ENCODE measurements around the gene MEF2A. TPM values are rescaled to one million over a fixed set of nuclear protein-coding genes. Genes with fewer than 3 reads are reported as not detected.
"Not testable (repeated sequence)": the region's sequence is repeated elsewhere in the genome, so short reads cannot be mapped to it uniquely, and the experiment has no call there.

MEF2A gene
- polyA plus RNA-seq = 10 to 100 TPM; 11.2 to 22.6 (median 12.7) TPM
- long read RNA-seq, donor 1 = 0 reads
- long read RNA-seq, donor 2, full-length matches to known transcripts = 1 of 1 reads
- long read RNA-seq, donor 2, partial matches to known transcripts = 0 of 1 reads
- long read RNA-seq, donor 2, other reads (novel, unspliced or antisense) = 0 of 1 reads
- long read RNA-seq, donor 3, full-length matches to known transcripts = 5 of 13 reads
- long read RNA-seq, donor 3, partial matches to known transcripts = 8 of 13 reads
- long read RNA-seq, donor 3, other reads (novel, unspliced or antisense) = 0 of 13 reads
- long read RNA-seq, donor 4 = 0 reads
- long read RNA-seq, donor 5, full-length matches to known transcripts = 2 of 2 reads
- long read RNA-seq, donor 5, partial matches to known transcripts = 0 of 2 reads
- long read RNA-seq, donor 5, other reads (novel, unspliced or antisense) = 0 of 2 reads
- long read RNA-seq, donor 6, full-length matches to known transcripts = 5 of 5 reads
- long read RNA-seq, donor 6, partial matches to known transcripts = 0 of 5 reads
- long read RNA-seq, donor 6, other reads (novel, unspliced or antisense) = 0 of 5 reads
- long read RNA-seq, donor 7, full-length matches to known transcripts = 23 of 76 reads
- long read RNA-seq, donor 7, partial matches to known transcripts = 43 of 76 reads
- long read RNA-seq, donor 7, other reads (novel, unspliced or antisense) = 10 of 76 reads
- long read RNA-seq, donor 8, full-length matches to known transcripts = 2 of 2 reads
- long read RNA-seq, donor 8, partial matches to known transcripts = 0 of 2 reads
- long read RNA-seq, donor 8, other reads (novel, unspliced or antisense) = 0 of 2 reads
- long read RNA-seq, donor 9, full-length matches to known transcripts = 1 of 1 reads
- long read RNA-seq, donor 9, partial matches to known transcripts = 0 of 1 reads
- long read RNA-seq, donor 9, other reads (novel, unspliced or antisense) = 0 of 1 reads
- long read RNA-seq, donor 10, full-length matches to known transcripts = 1 of 1 reads
- long read RNA-seq, donor 10, partial matches to known transcripts = 0 of 1 reads
- long read RNA-seq, donor 10, other reads (novel, unspliced or antisense) = 0 of 1 reads

DNA sequence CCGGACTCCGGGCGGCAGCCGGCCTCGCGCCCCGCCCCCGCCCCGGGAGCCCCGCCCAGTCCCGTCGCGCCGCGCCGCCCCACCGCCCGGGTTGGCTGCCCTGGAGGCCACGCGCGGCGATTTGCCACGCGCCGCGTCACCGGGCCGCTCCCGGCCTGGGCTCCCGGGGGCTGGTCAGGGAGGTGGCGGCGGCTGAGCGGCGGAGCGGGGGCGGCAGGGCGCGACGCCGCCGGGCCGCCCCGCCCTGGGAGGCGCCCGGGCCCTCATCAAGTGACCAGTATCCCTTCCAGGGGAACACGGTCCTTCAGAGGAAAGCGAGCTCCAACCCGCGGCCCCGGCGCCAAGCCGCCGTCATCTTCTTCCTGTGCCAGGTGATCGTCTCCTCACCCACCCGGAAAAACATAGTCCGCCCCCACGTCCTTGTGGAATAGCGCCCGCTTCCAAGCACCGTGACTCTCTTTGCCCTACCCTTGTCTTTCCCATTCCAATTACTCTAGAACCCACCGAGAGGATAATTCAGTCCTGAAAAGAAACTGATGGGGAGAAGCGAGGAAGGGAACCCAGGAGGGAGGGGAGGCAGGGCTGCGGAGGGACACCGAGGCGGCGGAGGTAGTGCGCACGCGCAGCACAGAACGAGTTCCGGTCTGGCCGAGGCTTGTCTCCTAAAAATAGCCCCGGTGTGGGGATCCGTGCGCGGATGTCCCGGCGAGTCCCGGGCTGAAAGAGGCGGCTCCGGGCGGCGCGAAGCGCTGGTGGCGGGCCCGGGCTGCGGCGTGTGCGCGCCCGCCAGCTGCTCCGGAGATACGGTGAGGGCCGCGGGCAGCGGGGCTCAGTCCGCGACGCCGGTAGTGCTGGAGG lies at the start of gene MEF2A:
Gene MEF2A, plus strand, starts transcription at position 686 of the 858 bp plus-strand sequence. CDS start 67,136 bp downstream, outside the sequence.
- peaks cover 0 to 2% (median 0%) of the 10 kb centered on the region in 3 donors for H3K27me3 ChIP-seq (ENCODE audit: control insufficient read depth in 3 of 3, insufficient read depth in 3 of 3, low read length in 3 of 3)
- FAIRE-seq = no peak
- peaks cover 0 to 6% (median 0%) of the 10 kb centered on the region in 3 donors for H3K4me1 ChIP-seq (ENCODE audit: control insufficient read depth in 3 of 3, insufficient read depth in 2 of 3, low read depth in 1 of 3, low read length in 2 of 3)
- DNase-seq = peak; percentile 91 to 97
- no peaks in the 10 kb centered on the region for H3K36me3 ChIP-seq (ENCODE audit: control insufficient read depth in 3 of 3, insufficient read depth in 2 of 3, low read depth in 1 of 3, low read length in 3 of 3)
- H3K9me3 ChIP-seq (ENCODE audit: control insufficient read depth in 2 of 2, insufficient read depth in 1 of 2, low read depth in 1 of 2, low read length in 1 of 2) = no peaks in the 10 kb centered on the region
- H3K4me3 ChIP-seq (ENCODE audit: low read depth in 1 of 3, low read length in 3 of 3) = peak within 1 kb of the TSS; percentile 82 to 89 (median 85)
- WGBS, 3 donors = 0 to 1% (median 0%) methylated on average over 60 to 101 of the region's 101 CpGs
- peak within 1 kb of the TSS; percentile 88 to 97 (median 96) for H3K27ac ChIP-seq (ENCODE audit: low read depth in 1 of 3, low read length in 2 of 3)

DNA sequence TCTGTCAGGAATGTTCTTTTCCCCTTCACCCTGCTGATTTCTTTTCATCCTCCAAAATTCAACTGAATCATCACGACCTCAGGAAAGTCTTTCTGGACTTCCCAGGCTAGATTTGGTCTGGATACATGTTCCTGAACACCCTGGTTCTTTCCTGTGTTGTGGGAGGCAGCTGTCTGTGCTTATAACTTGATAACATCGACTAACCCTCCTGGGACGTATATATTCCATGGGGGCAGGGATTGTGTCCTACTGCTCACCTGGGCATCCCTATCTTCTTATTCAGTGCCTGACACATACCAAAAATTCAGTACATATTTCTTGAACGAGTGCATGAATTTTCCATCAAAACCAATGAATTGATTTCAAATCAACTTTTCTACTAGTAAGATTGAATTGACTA lies 47.6 kb upstream of the MEF2A start:
- Histone ChIP-seq H3K27ac (ENCODE audit: low read depth in 1 of 3, low read length in 2 of 3) (no peak overlapping the region), H3K27me3 (ENCODE audit: control insufficient read depth in 3 of 3, insufficient read depth in 3 of 3, low read length in 3 of 3) (peaks cover 0 to 2% (median 0%) of the 10 kb centered on the region in 3 donors), H3K4me1 (ENCODE audit: control insufficient read depth in 3 of 3, insufficient read depth in 2 of 3, low read depth in 1 of 3, low read length in 2 of 3) (no peaks in the 10 kb centered on the region), H3K36me3 (ENCODE audit: control insufficient read depth in 3 of 3, insufficient read depth in 2 of 3, low read depth in 1 of 3, low read length in 3 of 3) (no peaks in the 10 kb centered on the region), H3K9me3 (ENCODE audit: control insufficient read depth in 2 of 2, insufficient read depth in 1 of 2, low read depth in 1 of 2, low read length in 1 of 2) (peaks cover 0 to 3% of the 10 kb centered on the region in 2 donors), H3K4me3 (ENCODE audit: low read depth in 1 of 3, low read length in 3 of 3) (no peak overlapping the region)
- WGBS, 3 donors = 68 to 89% (median 72%) methylated on average over 4 of the region's 4 CpGs
- FAIRE-seq (no peak), DNase-seq (no peak)

DNA sequence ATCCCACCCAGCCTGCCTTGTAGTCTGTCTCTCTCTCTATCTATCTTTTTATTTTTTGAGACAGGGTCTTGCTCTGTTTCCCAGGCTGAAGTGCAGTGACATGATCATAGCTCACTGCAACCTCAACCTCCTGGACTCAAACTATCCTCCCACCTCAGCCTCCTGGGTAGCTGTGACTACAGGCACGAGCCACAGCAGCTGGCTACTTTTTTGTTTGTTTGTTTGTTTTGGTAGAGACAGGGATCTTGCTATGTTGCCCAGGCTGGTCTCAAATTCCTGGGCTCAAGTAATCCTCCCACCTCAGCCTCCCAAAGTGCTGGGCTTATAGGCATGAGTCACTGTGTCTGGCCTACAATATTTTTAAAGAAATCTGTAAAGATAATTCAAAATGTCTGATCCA lies 46.4 kb upstream of the MEF2A start:
- H3K27me3 ChIP-seq (ENCODE audit: control insufficient read depth in 3 of 3, insufficient read depth in 3 of 3, low read length in 3 of 3); H3K4me1 ChIP-seq (ENCODE audit: control insufficient read depth in 3 of 3, insufficient read depth in 2 of 3, low read depth in 1 of 3, low read length in 2 of 3); H3K4me3 ChIP-seq (ENCODE audit: low read depth in 1 of 3, low read length in 3 of 3); DNase-seq; FAIRE-seq; H3K9me3 ChIP-seq (ENCODE audit: control insufficient read depth in 2 of 2, insufficient read depth in 1 of 2, low read depth in 1 of 2, low read length in 1 of 2); H3K36me3 ChIP-seq (ENCODE audit: control insufficient read depth in 3 of 3, insufficient read depth in 2 of 3, low read depth in 1 of 3, low read length in 3 of 3); H3K27ac ChIP-seq (ENCODE audit: low read depth in 1 of 3, low read length in 2 of 3): not testable (repeated sequence)
- 67 to 80% (median 76%) methylated on average over 1 of the region's 1 CpG for WGBS, 3 donors

DNA sequence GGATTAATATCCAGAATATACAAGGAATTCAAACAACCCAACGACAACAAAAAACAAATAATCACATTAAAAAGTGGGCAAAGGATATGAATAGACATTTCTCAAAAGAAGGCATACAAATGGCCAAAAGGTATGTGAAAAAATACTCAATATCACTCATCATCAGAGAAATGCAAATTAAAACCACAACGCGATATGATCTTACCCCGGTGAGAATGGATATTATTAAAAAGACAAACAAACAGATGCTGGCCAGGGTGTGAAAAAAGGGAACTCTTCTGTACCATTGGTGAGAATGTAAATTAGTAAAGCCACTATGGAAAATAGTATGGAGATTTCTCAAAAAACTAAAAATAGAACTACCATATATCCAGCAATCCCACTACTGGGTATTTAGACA lies 43.5 kb upstream of the MEF2A start:
- Histone ChIP-seq H3K36me3 (ENCODE audit: control insufficient read depth in 3 of 3, insufficient read depth in 2 of 3, low read depth in 1 of 3, low read length in 3 of 3) (no peaks in the 10 kb centered on the region), H3K27me3 (ENCODE audit: control insufficient read depth in 3 of 3, insufficient read depth in 3 of 3, low read length in 3 of 3) (no peaks in the 10 kb centered on the region), H3K27ac (ENCODE audit: low read depth in 1 of 3, low read length in 2 of 3) (no peak overlapping the region), H3K9me3 (ENCODE audit: control insufficient read depth in 2 of 2, insufficient read depth in 1 of 2, low read depth in 1 of 2, low read length in 1 of 2) (no peaks in the 10 kb centered on the region), H3K4me3 (ENCODE audit: low read depth in 1 of 3, low read length in 3 of 3) (no peak overlapping the region), H3K4me1 (ENCODE audit: control insufficient read depth in 3 of 3, insufficient read depth in 2 of 3, low read depth in 1 of 3, low read length in 2 of 3) (no peaks in the 10 kb centered on the region)
- 80 to 88% (median 83%) methylated on average over 4 of the region's 4 CpGs for WGBS, 3 donors
- DNase-seq = no peak
- no peak for FAIRE-seq

DNA sequence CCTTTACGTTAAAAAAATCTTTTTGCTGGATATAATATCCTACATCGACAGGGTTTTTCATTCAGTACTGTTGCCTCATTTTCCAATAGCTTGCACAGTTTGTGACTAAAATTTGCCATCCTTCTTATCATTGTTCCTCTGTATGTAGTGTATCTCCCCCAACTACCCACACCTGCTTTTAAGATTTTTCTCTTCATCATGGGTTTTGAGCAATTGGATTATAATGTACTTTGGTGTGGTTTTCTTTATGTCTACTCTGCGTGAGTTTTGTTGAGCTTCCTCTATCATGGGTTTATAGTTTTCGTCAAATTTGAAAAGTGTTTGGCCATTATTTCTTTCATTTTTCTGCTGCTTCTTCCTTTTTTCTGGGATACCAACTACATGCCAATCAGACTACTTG lies 39.6 kb upstream of the MEF2A start:
- Histone ChIP-seq H3K27me3 (ENCODE audit: control insufficient read depth in 3 of 3, insufficient read depth in 3 of 3, low read length in 3 of 3) (no peaks in the 10 kb centered on the region), H3K27ac (ENCODE audit: low read depth in 1 of 3, low read length in 2 of 3) (no peak overlapping the region), H3K36me3 (ENCODE audit: control insufficient read depth in 3 of 3, insufficient read depth in 2 of 3, low read depth in 1 of 3, low read length in 3 of 3) (no peaks in the 10 kb centered on the region), H3K4me3 (ENCODE audit: low read depth in 1 of 3, low read length in 3 of 3) (no peak overlapping the region), H3K4me1 (ENCODE audit: control insufficient read depth in 3 of 3, insufficient read depth in 2 of 3, low read depth in 1 of 3, low read length in 2 of 3) (no peaks in the 10 kb centered on the region), H3K9me3 (ENCODE audit: control insufficient read depth in 2 of 2, insufficient read depth in 1 of 2, low read depth in 1 of 2, low read length in 1 of 2) (peaks cover 0 to 3% of the 10 kb centered on the region in 2 donors)
- 56 to 77% (median 70%) methylated on average over 4 of the region's 4 CpGs for WGBS, 3 donors
- no peak for FAIRE-seq
- no peak for DNase-seq

DNA sequence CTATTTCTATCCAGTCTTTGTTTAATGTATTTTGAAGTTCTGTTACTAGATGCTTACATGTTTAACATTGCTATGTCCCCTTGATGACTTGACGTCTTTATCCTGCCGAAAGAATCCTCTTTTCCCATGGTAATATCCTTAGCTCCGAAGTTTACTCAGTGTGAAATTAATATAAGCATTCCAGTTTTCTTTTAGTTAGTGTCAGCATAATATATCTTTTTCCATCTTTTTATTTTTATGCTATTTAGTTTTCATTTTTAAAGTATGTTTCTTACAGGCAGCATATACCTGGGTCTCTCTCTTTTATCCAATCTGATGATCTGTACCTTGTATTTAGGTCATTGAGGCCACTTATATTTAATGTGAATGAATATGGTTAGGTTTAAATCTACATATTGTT lies 39.1 kb upstream of the MEF2A start:
- no peaks in the 10 kb centered on the region for H3K27me3 ChIP-seq (ENCODE audit: control insufficient read depth in 3 of 3, insufficient read depth in 3 of 3, low read length in 3 of 3)
- 85 to 89% (median 86%) methylated on average over 3 of the region's 3 CpGs for WGBS, 3 donors

DNA sequence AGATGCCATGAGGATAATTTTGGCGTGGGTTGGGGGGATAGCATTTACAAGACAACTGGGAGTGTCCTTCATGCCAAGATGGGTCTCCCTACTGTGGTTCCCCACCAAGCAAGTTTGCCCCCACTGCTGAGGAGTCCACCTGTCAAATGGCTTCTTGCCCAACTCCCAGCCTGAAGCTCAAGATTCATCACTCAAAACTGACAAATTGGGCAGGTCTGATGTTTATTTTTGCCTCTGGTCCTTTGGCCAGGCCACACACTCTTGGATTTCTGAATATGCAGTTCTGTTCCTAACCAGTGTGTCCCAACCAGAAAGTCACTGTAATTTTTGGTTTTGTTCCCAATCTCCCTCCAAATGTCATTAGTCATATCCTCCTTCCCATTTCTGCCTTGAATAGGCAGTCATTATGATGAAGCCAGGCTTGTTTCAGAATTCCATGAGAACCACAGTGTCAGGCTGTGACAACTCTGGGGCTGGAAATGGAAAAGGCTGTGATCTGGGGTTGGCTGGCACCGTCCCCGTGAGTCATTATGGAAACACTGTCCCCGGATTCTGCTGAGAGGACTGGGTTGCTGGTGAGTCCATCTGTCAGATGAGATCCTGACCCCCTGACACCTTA lies 29.3 kb upstream of the MEF2A start:
- DNase-seq (no peak), FAIRE-seq (no peak)
- no peak overlapping the region for H3K4me3 ChIP-seq (ENCODE audit: low read depth in 1 of 3, low read length in 3 of 3)
- no peaks in the 10 kb centered on the region for H3K4me1 ChIP-seq (ENCODE audit: control insufficient read depth in 3 of 3, insufficient read depth in 2 of 3, low read depth in 1 of 3, low read length in 2 of 3)
- H3K9me3 ChIP-seq (ENCODE audit: control insufficient read depth in 2 of 2, insufficient read depth in 1 of 2, low read depth in 1 of 2, low read length in 1 of 2) = no peaks in the 10 kb centered on the region
- no peaks in the 10 kb centered on the region for H3K27me3 ChIP-seq (ENCODE audit: control insufficient read depth in 3 of 3, insufficient read depth in 3 of 3, low read length in 3 of 3)
- no peak overlapping the region for H3K27ac ChIP-seq (ENCODE audit: low read depth in 1 of 3, low read length in 2 of 3)
- no peaks in the 10 kb centered on the region for H3K36me3 ChIP-seq (ENCODE audit: control insufficient read depth in 3 of 3, insufficient read depth in 2 of 3, low read depth in 1 of 3, low read length in 3 of 3)
- 72 to 81% (median 80%) methylated on average over 4 of the region's 4 CpGs for WGBS, 3 donors

More for the DNA sequence above, 39.1 kb upstream of the MEF2A start:
- Histone ChIP-seq H3K9me3 (ENCODE audit: control insufficient read depth in 2 of 2, insufficient read depth in 1 of 2, low read depth in 1 of 2, low read length in 1 of 2) (peaks cover 0 to 3% of the 10 kb centered on the region in 2 donors), H3K27ac (ENCODE audit: low read depth in 1 of 3, low read length in 2 of 3) (no peak overlapping the region), H3K4me1 (ENCODE audit: control insufficient read depth in 3 of 3, insufficient read depth in 2 of 3, low read depth in 1 of 3, low read length in 2 of 3) (no peaks in the 10 kb centered on the region), H3K36me3 (ENCODE audit: control insufficient read depth in 3 of 3, insufficient read depth in 2 of 3, low read depth in 1 of 3, low read length in 3 of 3) (no peaks in the 10 kb centered on the region), H3K4me3 (ENCODE audit: low read depth in 1 of 3, low read length in 3 of 3) (no peak overlapping the region)
- FAIRE-seq (no peak), DNase-seq (no peak)

Measured in small intestine (tissue), 16 donors.